Measurements from ENCODE around the gene ACR.
A peak's percentile ranks its signal among the peaks of the same experiment; 100 is the strongest.

DNA sequence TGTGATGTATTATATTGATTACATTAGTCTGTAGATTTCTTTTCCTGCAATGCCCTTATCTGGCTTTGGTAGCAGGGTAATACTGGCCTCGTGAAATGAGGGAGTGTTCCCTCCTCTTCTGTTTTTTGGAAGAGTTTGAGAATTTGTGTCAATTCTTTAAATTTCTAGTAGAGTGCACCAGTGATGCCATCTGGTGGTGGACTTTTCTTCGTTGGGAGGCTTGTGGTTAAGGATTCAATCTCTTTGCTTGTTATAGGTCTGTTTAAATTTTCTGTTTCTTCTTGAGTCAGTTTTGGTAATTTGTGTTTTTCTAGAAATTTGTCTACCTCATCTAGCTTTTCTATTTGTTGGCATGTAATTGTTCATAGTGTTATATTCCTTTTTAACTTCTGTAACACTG is 46.5 kb upstream of the ACR start:
- TF ChIP-seq EZH2 (IDR thresholded peaks at IDR 0.05; ENCODE audit: low read depth), result no peak
- TF ChIP-seq CTCF (conservative IDR thresholded peaks at IDR 0.05), result peak; percentile 89

All from PC-9 (cell line).